Endometrial microvascular endothelial cells (primary cell): ENCODE results near the gene ATXN2. TPM values are rescaled to one million over a fixed set of nuclear protein-coding genes. Genes with fewer than 3 reads are reported as not detected.

ENCODE experiments used
- in situ Hi-C: cut with HindIII; loops from 2 replicates; pipeline ENCODE4 v1.10.0; 2017; ENCODE audit warnings: low sequenced_read_pairs, low pct_unique_long_range_greater_than_20kb; ENCODE audit errors: inconsistent ontology term
- total RNA-seq: library from RNA; depleted of rRNA; stranded (reverse); fragments of >200 nt; gene quantifications from one replicate; pipeline ENCODE4 v1.2.3, GENCODE V29; 2015; ENCODE audit errors: inconsistent ontology term

ATXN2 gene
- total RNA-seq, 1 donor from 2014 or later = 22.0 TPM

GRCh38 chr12:111414711-111415252, 184.3 kb downstream of the ATXN2 start:
- in situ Hi-C loops = no loop called here

- in situ Hi-C loops = no loop called here
These were observed 185.6 kb downstream of the ATXN2 start for GRCh38 chr12:111413442-111414086.

GRCh38 chr12:111412830-111413441, 186.2 kb downstream of the ATXN2 start:
- in situ Hi-C loops = no loop called here

- in situ Hi-C loops = no loop called here
These were observed 186.9 kb downstream of the ATXN2 start for GRCh38 chr12:111412007-111412829.

GRCh38 chr12:111411185-111411764, 187.8 kb downstream of the ATXN2 start:
- in situ Hi-C loops = no loop called here

GRCh38 chr12:111410431-111411184, 188.5 kb downstream of the ATXN2 start:
- in situ Hi-C loops = no loop called here

- in situ Hi-C loops = no loop called here
These were observed 189.2 kb downstream of the ATXN2 start for GRCh38 chr12:111409780-111410430.

GRCh38 chr12:111409403-111409779, 189.7 kb downstream of the ATXN2 start:
- in situ Hi-C loops = no loop called here

- in situ Hi-C loops = no loop called here
These were observed 190.3 kb downstream of the ATXN2 start for GRCh38 chr12:111408686-111409402.

GRCh38 chr12:111408116-111408440, 191.0 kb downstream of the ATXN2 start:
- in situ Hi-C loops = no loop called here

GRCh38 chr12:111407377-111408115, 191.6 kb downstream of the ATXN2 start:
- in situ Hi-C loops = no loop called here

GRCh38 chr12:111406474-111407376, 192.4 kb downstream of the ATXN2 start:
- in situ Hi-C loops = no loop called here

- in situ Hi-C loops = no loop called here
These were observed 193.1 kb downstream of the ATXN2 start, which contains the start of gene SH2B3 for GRCh38 chr12:111405859-111406473. Gene SH2B3, plus strand, starts transcription at chr12:111405923. Its CDS starts 12,223 bp downstream, at chr12:111418146.

GRCh38 chr12:111405149-111405858, 193.8 kb downstream of the ATXN2 start:
- in situ Hi-C loops = no loop called here
